Cardiac muscle cell (in vitro differentiated cells and primary cell): ENCODE results near the gene FGF4. TPM values are rescaled to one million over a fixed set of nuclear protein-coding genes. Genes with fewer than 3 reads are reported as not detected.

Source experiments
- DNase-seq, 2 donors: peaks; one replicate each; pipeline versions ENCODE4 v3.0.0 to v3.0.0-alpha.2; 2010 to 2017; ENCODE audit warnings: low read depth in 1 of 2, low spot score in 1 of 2
- H3K27ac ChIP-seq: fragments of 200-600 bp; sonication (generic); 2 replicates; pipeline ENCODE4 v1.5.1; 2016
- H3K27me3 ChIP-seq: fragments of 200-600 bp; sonication (generic); 2 replicates; pipeline ENCODE4 v1.6.0; 2016; ENCODE audit warnings: control low read depth
- H3K36me3 ChIP-seq: fragments of 200-600 bp; sonication (generic); 2 replicates; pipeline ENCODE4 v1.5.1; 2016; ENCODE audit warnings: control low read depth
- H3K4me1 ChIP-seq: fragments of 200-600 bp; sonication (generic); 2 replicates; pipeline ENCODE4 v1.8.1; 2017; ENCODE audit warnings: low read depth, mild to moderate bottlenecking, mixed run types
- H3K4me3 ChIP-seq: fragments of 200-600 bp; sonication (generic); 2 replicates; pipeline ENCODE4 v1.5.1; 2016; ENCODE audit warnings: mild to moderate bottlenecking
- H3K9me3 ChIP-seq: fragments of 200-600 bp; sonication (generic); 2 replicates; pipeline ENCODE4 v1.5.1; 2017; ENCODE audit warnings: low read depth, mild to moderate bottlenecking, control low read depth
- polyA plus RNA-seq: library from polyadenylated mRNA; unstranded; fragments of >200 nt; fragmentation: Nextera tagmentation; extraction: Ambion mirVana; gene quantifications from 2 replicates; pipeline ENCODE4 v1.2.1, GENCODE V29; 2016
- total RNA-seq: library from RNA; depleted of rRNA; stranded (reverse); fragments of >200 nt; gene quantifications from 2 replicates; pipeline ENCODE4 v1.2.3, GENCODE V29; 2016
- TF ChIP-seq, protein P1 (sequence below): IDR thresholded peaks from 2 replicates; pipeline ENCODE4 v1.5.1; 2012; ENCODE audit warnings: low read depth, mild to moderate bottlenecking, low read length

The FGF4 gene
- total and polyA plus RNA-seq, 2 experiments from 2014 or later = not detected

DNA sequence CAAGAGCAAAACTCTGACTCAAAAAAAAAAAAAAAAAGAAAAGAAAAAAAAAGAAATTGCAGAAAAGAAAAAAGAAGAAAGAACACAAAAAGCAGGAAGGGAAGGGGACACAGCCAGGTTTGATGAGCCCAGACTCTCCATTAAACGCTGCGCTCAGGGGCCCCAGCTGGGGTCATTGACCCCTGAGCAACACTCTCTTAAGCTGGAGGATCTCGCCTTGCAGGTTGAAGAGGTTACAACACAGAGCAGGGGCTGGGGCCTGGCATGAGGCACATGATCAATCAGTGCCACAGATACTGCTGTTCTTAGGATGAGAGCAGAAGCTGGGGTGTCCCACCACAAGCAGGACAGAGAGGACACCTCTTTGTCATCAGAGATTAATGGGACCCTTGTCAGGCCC, 36.3 kb upstream of the FGF4 start:
- no peak overlapping the region for H3K4me3 ChIP-seq
- no peaks in the 10 kb centered on the region for H3K36me3 ChIP-seq
- peaks cover 7% of the 10 kb centered on the region for H3K4me1 ChIP-seq
- peak in 1 of 2 donors; percentile 49 for DNase-seq
- H3K27ac ChIP-seq = no peak overlapping the region
- TF ChIP-seq, protein P1, sequence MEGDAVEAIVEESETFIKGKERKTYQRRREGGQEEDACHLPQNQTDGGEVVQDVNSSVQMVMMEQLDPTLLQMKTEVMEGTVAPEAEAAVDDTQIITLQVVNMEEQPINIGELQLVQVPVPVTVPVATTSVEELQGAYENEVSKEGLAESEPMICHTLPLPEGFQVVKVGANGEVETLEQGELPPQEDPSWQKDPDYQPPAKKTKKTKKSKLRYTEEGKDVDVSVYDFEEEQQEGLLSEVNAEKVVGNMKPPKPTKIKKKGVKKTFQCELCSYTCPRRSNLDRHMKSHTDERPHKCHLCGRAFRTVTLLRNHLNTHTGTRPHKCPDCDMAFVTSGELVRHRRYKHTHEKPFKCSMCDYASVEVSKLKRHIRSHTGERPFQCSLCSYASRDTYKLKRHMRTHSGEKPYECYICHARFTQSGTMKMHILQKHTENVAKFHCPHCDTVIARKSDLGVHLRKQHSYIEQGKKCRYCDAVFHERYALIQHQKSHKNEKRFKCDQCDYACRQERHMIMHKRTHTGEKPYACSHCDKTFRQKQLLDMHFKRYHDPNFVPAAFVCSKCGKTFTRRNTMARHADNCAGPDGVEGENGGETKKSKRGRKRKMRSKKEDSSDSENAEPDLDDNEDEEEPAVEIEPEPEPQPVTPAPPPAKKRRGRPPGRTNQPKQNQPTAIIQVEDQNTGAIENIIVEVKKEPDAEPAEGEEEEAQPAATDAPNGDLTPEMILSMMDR = no peak
- H3K9me3 ChIP-seq = no peaks in the 10 kb centered on the region
- H3K27me3 ChIP-seq = peaks cover 23% of the 10 kb centered on the region

- Histone ChIP-seq H3K9me3 (no peaks in the 10 kb centered on the region), H3K27ac (no peak overlapping the region), H3K4me1 (peaks cover 7% of the 10 kb centered on the region), H3K36me3 (no peaks in the 10 kb centered on the region), H3K27me3 (peaks cover 14% of the 10 kb centered on the region), H3K4me3 (no peak overlapping the region)
- no peak for DNase-seq
- TF ChIP-seq, protein P1 = no peak
These were observed 35.4 kb upstream of the FGF4 start for GRCh38 chr11:69810289-69811118.

- Histone ChIP-seq H3K36me3 (no peaks in the 10 kb centered on the region), H3K9me3 (no peaks in the 10 kb centered on the region), H3K4me1 (peaks cover 19% of the 10 kb centered on the region), H3K27ac (no peak overlapping the region), H3K4me3 (no peak overlapping the region), H3K27me3 (no peaks in the 10 kb centered on the region)
- TF ChIP-seq, protein P1 = no peak
- peak; percentile 44 to 76 for DNase-seq
These were observed 33.5 kb upstream of the FGF4 start for GRCh38 chr11:69808667-69809086.

- TF ChIP-seq, protein P1 = no peak
- no peaks in the 10 kb centered on the region for H3K9me3 ChIP-seq
- peak in 1 of 2 donors; percentile 17 for DNase-seq
- H3K4me3 ChIP-seq = no peak overlapping the region
- no peaks in the 10 kb centered on the region for H3K36me3 ChIP-seq
- H3K4me1 ChIP-seq = peaks cover 19% of the 10 kb centered on the region
- no peak overlapping the region for H3K27ac ChIP-seq
- H3K27me3 ChIP-seq = no peaks in the 10 kb centered on the region
These were observed 32.1 kb upstream of the FGF4 start for GRCh38 chr11:69807106-69807815.

DNA sequence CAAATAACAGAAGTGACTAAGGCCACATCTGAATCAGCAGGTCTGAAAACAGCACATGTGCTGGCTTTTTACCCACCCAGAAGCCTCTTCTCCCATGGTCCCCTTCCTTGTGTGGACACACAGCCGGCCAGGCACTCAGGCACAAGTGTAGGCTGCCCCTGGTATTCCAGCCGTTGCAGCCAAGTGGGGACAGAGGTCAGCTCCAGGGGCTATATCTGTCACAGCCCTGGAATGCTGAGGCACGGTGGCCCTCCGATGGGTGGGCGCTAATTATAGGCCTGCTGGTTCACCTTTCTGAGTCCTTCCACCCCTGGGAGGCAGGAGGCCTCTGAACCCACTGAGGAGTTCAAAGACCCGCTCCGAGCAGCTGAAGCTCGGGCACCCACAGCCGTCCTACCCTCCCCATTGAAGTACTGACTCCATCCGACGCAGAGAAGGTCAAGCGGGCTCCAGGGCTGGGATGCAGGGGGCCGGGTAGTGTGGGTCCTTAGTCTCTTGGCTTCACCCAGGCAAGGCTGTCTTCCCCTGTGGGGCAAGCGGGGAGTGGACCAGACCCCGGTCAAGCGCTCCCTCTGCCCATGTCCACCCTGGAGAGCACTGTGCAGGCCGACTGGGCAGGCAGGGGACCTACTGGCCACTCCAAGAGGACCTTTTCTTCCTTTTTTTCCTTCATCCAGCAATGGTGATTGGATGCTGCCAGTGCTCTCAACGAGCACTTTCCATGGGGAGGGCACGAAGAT, 29.8 kb upstream of the FGF4 start:
- Histone ChIP-seq H3K27me3 (no peaks in the 10 kb centered on the region), H3K36me3 (no peaks in the 10 kb centered on the region), H3K4me3 (no peak overlapping the region), H3K27ac (peak overlapping the region; percentile 61), H3K9me3 (no peaks in the 10 kb centered on the region), H3K4me1 (peaks cover 12% of the 10 kb centered on the region)
- DNase-seq = peak in 1 of 2 donors; percentile 74
- TF ChIP-seq, protein P1 = no peak
